K562 (cell line): ENCODE results near the gene FAM204A. TPM values are rescaled to one million over a fixed set of nuclear protein-coding genes. Genes with fewer than 3 reads are reported as not detected.

ENCODE experiments used
- ETV6 ChIP-seq, 3 experiments: fragments of 150-350 bp in 1 of 3; sonication (generic) in 1 of 3; formaldehyde crosslinking in 1 of 3; IDR thresholded peaks; 2 replicates each; pipeline versions ENCODE4 v1.6.1 to v1.8.0; 2014 to 2022; ENCODE audit warnings: borderline replicate concordance in 2 of 3, low read depth in 2 of 3, antibody characterized with exemption in 1 of 3, low read length in 1 of 3, mild to moderate bottlenecking in 1 of 3, missing genetic modification reagents in 1 of 3
- NR2C1 ChIP-seq, 2 experiments: fragments of 450-650 bp; IDR thresholded peaks; 2 replicates each; pipeline ENCODE4 v1.6.1; 2017; ENCODE audit warnings: mild to moderate bottlenecking in 2 of 2, antibody characterized with exemption in 1 of 2, inconsistent platforms in 1 of 2, missing compliant biosample characterization in 1 of 2, missing genetic modification characterization in 1 of 2
- PBX2 ChIP-seq, 2 experiments: IDR thresholded peaks in 1 of 2; conservative IDR thresholded peaks in 1 of 2; 2 replicates each; pipeline ENCODE4 v1.6.1; 2016; ENCODE audit warnings: low read depth in 2 of 2, mild to moderate bottlenecking in 1 of 2, missing compliant biosample characterization in 1 of 2, missing genetic modification characterization in 1 of 2, moderate library complexity in 1 of 2
- SRF ChIP-seq, 2 experiments: fragments of 250-450, 450-650 bp in 1 of 2; sonication (Bioruptor Pico) in 1 of 2; sonication (generic) in 1 of 2; formaldehyde crosslinking; IDR thresholded peaks; 2 replicates each; pipeline versions ENCODE4 v1.5.0 to v1.5.1; 2020 to 2022; ENCODE audit warnings: mild to moderate bottlenecking in 1 of 2, missing genetic modification reagents in 1 of 2
- YBX1 ChIP-seq: fragments of 450-650 bp; IDR thresholded peaks from 2 replicates; pipeline ENCODE4 v1.7.1; 2016; ENCODE audit warnings: mild to moderate bottlenecking
- ZBTB11 ChIP-seq, 3 experiments: fragments of 200-800 bp in 1 of 3; fragments of 250-450 bp in 1 of 3; fragments of 450-650 bp in 1 of 3; sonication (Bioruptor Pico) in 1 of 3; sonication (Bioruptor generic) in 1 of 3; formaldehyde crosslinking in 1 of 3; IDR thresholded peaks; 2 replicates each; pipeline versions ENCODE4 v1.6.1 to v1.8.0; 2016 to 2022; ENCODE audit warnings: mild to moderate bottlenecking in 2 of 3, missing genetic modification characterization in 2 of 3, missing compliant biosample characterization in 1 of 3, moderate library complexity in 1 of 3
- ZBTB26 ChIP-seq: fragments of 450-650 bp; formaldehyde crosslinking; IDR thresholded peaks from 2 replicates; pipeline ENCODE4 v1.4.0; 2022; ENCODE audit warnings: missing genetic modification characterization
- ZNF212 ChIP-seq: fragments of 450-650 bp; formaldehyde crosslinking; IDR thresholded peaks from 2 replicates; pipeline ENCODE4 v1.4.0; 2020; ENCODE audit warnings: mild to moderate bottlenecking
- polyA plus RNA-seq, 8 experiments: library from polyadenylated mRNA; depleted of rRNA in 4 of 8; stranded (reverse) in 5 of 8; unstranded in 3 of 8; fragments of >200 nt; fragmentation: Nextera tagmentation in 2 of 8; fragmentation: Illumina TruSeq in 1 of 8; extraction: Ambion mirVana in 2 of 8; extraction: Trizol in 1 of 8; gene quantifications; 2 replicates each; pipeline versions ENCODE4 v1.2.1 to v1.2.3, GENCODE V29; 2011 to 2014; ENCODE audit warnings: inconsistent platforms in 1 of 8, missing spikeins in 1 of 8
- total RNA-seq, 7 experiments: library from RNA; depleted of rRNA in 6 of 7; stranded (reverse); fragments of >200 nt in 6 of 7; fragmentation: Illumina TruSeq in 2 of 7; extraction: Trizol in 2 of 7; gene quantifications; 2 replicates each; pipeline versions ENCODE4 v1.2.1 to v1.2.3, GENCODE V29; 2011 to 2021; ENCODE audit warnings: low replicate concordance in 1 of 7
- TF ChIP-seq, protein P1 (sequence below): fragments of 450-650 bp; IDR thresholded peaks from 2 replicates; pipeline ENCODE4 v1.6.1; 2017; ENCODE audit warnings: antibody characterized with exemption
- TF ChIP-seq, protein P2 (sequence below): fragments of 250-450 bp; sonication (Bioruptor Pico); IDR thresholded peaks from 2 replicates; pipeline ENCODE4 v1.4.0; 2020; ENCODE audit warnings: borderline replicate concordance
- TF ChIP-seq, protein P3 (sequence below): sonication (generic); formaldehyde crosslinking; IDR thresholded peaks from 2 replicates; pipeline ENCODE4 v1.8.0; 2022; ENCODE audit warnings: missing genetic modification reagents, mild to moderate bottlenecking, borderline replicate concordance

The FAM204A gene
- total and polyA plus RNA-seq, 9 of the 15 experiments (the other 6 are each of a cell fraction or from before 2014, with no cell fraction given), result 29.0 to 64.5 (median 44.9) TPM

DNA sequence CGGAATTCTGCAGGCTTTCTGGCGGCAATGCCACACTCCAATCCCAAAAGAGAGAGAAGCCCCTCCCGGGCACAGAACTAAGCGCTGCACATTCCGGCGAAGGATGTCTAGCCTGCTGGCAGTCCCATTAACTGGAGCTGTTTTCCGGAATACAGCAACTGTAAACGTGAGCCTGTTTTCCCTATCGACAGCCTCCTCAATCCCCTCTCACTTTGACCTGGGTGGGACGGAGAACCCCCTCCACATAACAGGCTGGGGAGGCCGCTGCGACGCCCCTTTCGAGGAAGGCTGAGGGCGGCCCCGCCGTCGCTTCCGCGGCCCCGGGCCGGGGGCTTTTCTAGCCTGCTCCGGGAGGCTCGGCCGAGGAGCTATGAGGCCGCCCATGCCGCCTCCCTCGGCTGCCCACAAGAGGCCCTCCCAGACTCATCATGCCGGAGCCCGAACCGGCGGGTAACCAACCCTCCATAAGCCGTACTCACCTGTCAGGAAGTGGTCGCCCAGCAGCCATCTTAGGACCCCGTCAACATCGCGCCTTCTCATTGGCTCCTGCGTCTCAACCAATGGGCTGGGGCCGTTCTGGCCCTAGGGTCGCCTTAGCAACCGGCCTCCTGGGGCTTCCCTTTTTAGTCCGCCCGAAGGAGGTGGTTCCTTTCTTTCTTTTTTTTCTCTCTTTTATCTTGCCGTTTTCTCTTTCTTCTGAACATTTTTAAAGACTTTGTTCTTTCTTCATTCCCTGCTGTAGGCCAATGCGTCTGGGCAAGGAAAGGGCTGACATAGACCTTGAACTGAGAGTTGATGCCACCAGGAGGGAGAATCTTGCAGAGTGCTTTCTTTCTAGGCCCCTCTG lies at the start of gene FAM204A (continued):
- TF ChIP-seq NR2C1 (IDR thresholded peaks at IDR 0.05) (no peak), NR2C1 (tag; IDR thresholded peaks at IDR 0.05) (no peak), PBX2 (CRISPR knock-in tag; IDR thresholded peaks at IDR 0.05; ENCODE audit: low read depth) (no peak), PBX2 (tag; conservative IDR thresholded peaks at IDR 0.05; ENCODE audit: low read depth) (no peak), SRF (CRISPR knock-in tag; IDR thresholded peaks at IDR 0.05) (no peak), YBX1 (no peak), ZBTB11 (CRISPR knock-in tag; IDR thresholded peaks at IDR 0.05) (no peak), ETV6 (IDR thresholded peaks at IDR 0.05; ENCODE audit: borderline replicate concordance in 1 of 2, low read depth in 2 of 2, low read length in 1 of 2) (no peak), ETV6 (CRISPR knock-in tag; IDR thresholded peaks at IDR 0.05; ENCODE audit: borderline replicate concordance) (no peak), ZNF212 (CRISPR knock-in tag) (no peak), ZBTB26 (CRISPR knock-in tag) (no peak)
- TF ChIP-seq, protein P1, sequence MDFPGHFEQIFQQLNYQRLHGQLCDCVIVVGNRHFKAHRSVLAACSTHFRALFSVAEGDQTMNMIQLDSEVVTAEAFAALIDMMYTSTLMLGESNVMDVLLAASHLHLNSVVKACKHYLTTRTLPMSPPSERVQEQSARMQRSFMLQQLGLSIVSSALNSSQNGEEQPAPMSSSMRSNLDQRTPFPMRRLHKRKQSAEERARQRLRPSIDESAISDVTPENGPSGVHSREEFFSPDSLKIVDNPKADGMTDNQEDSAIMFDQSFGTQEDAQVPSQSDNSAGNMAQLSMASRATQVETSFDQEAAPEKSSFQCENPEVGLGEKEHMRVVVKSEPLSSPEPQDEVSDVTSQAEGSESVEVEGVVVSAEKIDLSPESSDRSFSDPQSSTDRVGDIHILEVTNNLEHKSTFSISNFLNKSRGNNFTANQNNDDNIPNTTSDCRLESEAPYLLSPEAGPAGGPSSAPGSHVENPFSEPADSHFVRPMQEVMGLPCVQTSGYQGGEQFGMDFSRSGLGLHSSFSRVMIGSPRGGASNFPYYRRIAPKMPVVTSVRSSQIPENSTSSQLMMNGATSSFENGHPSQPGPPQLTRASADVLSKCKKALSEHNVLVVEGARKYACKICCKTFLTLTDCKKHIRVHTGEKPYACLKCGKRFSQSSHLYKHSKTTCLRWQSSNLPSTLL, result no peak
- TF ChIP-seq, protein P2, sequence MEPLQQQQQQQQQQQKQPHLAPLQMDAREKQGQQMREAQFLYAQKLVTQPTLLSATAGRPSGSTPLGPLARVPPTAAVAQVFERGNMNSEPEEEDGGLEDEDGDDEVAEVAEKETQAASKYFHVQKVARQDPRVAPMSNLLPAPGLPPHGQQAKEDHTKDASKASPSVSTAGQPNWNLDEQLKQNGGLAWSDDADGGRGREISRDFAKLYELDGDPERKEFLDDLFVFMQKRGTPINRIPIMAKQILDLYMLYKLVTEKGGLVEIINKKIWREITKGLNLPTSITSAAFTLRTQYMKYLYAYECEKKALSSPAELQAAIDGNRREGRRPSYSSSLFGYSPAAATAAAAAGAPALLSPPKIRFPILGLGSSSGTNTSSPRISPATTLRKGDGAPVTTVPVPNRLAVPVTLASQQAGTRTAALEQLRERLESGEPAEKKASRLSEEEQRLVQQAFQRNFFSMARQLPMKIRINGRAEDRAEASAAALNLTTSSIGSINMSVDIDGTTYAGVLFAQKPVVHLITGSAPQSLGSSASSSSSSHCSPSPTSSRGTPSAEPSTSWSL (CRISPR knock-in tag), result no peak
- TF ChIP-seq, protein P3, sequence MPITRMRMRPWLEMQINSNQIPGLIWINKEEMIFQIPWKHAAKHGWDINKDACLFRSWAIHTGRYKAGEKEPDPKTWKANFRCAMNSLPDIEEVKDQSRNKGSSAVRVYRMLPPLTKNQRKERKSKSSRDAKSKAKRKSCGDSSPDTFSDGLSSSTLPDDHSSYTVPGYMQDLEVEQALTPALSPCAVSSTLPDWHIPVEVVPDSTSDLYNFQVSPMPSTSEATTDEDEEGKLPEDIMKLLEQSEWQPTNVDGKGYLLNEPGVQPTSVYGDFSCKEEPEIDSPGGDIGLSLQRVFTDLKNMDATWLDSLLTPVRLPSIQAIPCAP, result no peak
